NCI-H187 treated with DMSO at 0.1 percent for 48 hours (cell line): Measurements from ENCODE around the gene ZNF200.

Experiments used
- DNase-seq: peaks from one replicate; lab custom pipeline; 2025; lab: John Stamatoyannopoulos, UW

ZNF200 gene

GRCh38 chr16:3175157-3176093, 59.5 kb downstream of the ZNF200 start:
- DNase-seq: no peak

DNA sequence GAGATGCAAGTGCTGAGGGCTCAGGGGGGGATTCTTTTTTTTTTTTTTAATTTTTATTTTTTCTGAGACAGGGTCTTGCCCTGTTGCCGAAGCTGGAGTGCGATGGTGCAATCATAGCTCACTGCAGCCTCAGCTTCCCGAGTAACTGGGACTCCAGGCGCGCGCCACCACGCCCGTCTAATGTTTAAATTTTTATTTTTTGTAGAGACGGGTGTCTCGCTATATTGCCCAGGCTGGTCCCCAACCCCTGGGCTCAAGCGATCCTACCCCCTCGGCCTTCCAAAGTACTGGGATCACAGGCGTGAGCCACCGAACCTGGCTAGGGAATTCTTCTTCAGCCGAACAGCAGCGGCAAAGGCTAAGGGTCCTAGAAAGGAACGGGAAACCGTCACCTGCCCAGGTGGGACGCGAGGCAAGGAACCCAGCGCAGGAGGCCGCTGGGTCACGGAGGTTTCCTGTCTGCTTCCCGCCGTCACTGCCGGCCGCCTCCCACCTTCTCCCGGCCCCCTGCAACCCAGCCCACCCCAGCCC, 60.3 kb downstream of the ZNF200 start:
- no peak for DNase-seq

- no peak for DNase-seq
These were observed 60.9 kb downstream of the ZNF200 start for GRCh38 chr16:3173892-3174617.
